GM10248 (cell line): ENCODE measurements around the gene SEL1L2.

Experiments
- CTCF ChIA-PET: fragments of 300-600 bp; sonication (Branson Sonifier 250); formaldehyde crosslinking; extraction: SDS; loops from one replicate; lab custom pipeline; 2021; ENCODE audit warnings: antibody characterized with exemption; lab: Yijun Ruan, JAX
- POLR2A ChIA-PET: fragments of 350-650 bp; sonication (Branson Sonifier 250); formaldehyde crosslinking; extraction: SDS; loops from one replicate; lab custom pipeline; 2020; ENCODE audit warnings: antibody characterized with exemption; lab: Yijun Ruan, JAX
- DNase-seq: peaks from one replicate; pipeline ENCODE4 v3.0.0; 2012; ENCODE audit errors: extremely low spot score
- CTCF ChIP-seq: IDR thresholded peaks from 2 replicates; pipeline ENCODE4 v1.5.1; 2012; ENCODE audit warnings: mild to moderate bottlenecking, low read depth; ENCODE audit errors: extremely low read depth, missing control alignments, control extremely low read depth

Gene SEL1L2

DNA sequence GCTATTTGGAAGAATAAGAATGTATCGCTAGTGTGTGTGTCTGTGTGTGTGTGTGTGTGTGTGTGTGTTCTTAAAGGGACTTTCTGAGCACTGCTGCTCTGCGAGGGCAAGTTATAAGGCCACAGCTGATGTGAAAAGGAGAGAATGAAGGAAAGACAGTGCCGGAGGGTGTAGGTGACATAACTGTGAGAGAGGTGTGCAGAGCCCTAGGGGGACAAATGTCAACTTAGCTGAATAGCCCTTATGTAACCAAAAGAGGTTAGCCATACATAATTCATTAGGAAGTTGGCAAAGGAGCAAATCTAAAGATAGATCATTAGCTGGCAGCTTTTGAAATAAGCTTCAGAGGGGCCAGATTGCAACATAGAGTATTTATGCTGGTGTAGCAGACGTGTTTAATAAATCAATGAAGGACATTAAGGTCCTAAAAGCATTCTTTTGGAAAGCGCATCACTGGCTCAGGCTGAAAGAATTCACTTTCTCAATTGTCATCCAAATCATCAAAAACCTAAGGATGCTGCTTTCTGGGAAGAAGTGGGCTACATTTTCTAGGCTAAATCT, 124.5 kb downstream of the SEL1L2 start:
- no peak for TF ChIP-seq CTCF
- CTCF ChIA-PET: interaction anchor here (0.9 kb wide), 1 partner anchor 51 kb away, joined by 3 read pairs; no protein-coding TSS in a partner anchor
- POLR2A ChIA-PET: no interaction called here
- DNase-seq: no peak

- DNase-seq: no peak
- ChIA-PET POLR2A (no interaction called here), CTCF (interaction anchor here (0.8 to 1.5 kb wide), 3 partner anchors 10 to 50 kb away, joined by 3 to 4 read pairs (median 3); no protein-coding TSS in a partner anchor)
- no peak for TF ChIP-seq CTCF
Measured at GRCh38 chr20:13865156-13865555, 125.3 kb downstream of the SEL1L2 start.

- no peak for DNase-seq
- no peak for TF ChIP-seq CTCF
- CTCF ChIA-PET: interaction anchor here (0.6 to 1.2 kb wide), 3 partner anchors 11 to 42 kb away, joined by 3 to 4 read pairs (median 3); no protein-coding TSS in a partner anchor
- POLR2A ChIA-PET: no interaction called here
Measured at GRCh38 chr20:13863244-13863643, 127.2 kb downstream of the SEL1L2 start.

GRCh38 chr20:13862245-13862644, 128.2 kb downstream of the SEL1L2 start:
- ChIA-PET POLR2A (no interaction called here), CTCF (interaction anchor here (1.2 kb wide), 1 partner anchor 15 kb away, joined by 4 read pairs; no protein-coding TSS in a partner anchor)
- TF ChIP-seq CTCF: no peak
- DNase-seq: peak; percentile 15

GRCh38 chr20:13858871-13859270, 131.5 kb downstream of the SEL1L2 start:
- DNase-seq: no peak
- ChIA-PET CTCF (no interaction called here), POLR2A (no interaction called here)
- no peak for TF ChIP-seq CTCF

DNA sequence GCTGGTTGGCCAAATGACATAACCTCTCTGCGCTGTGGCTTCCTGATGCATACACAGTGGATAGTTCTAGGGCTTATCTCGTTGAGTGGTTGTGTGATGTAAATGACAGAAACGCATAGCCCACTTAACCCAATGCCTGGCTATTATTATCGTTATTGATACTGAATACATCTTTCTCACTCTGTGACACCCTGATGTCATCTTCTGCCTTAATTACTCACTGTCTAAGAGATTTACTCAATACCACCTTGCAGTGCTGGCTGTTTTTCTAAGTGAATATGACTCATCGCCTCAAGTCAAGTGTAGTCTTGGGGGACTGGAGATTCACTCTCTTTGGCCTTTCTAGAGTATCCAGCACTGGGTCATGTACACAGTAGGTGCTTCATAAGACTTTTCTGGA, 132.0 kb downstream of the SEL1L2 start:
- CTCF ChIA-PET: no interaction called here
- POLR2A ChIA-PET: no interaction called here
- DNase-seq: no peak

More for the DNA sequence above, 132.0 kb downstream of the SEL1L2 start:
- TF ChIP-seq CTCF: no peak
